Stimulated activated effector memory CD8-positive, alpha-beta T cell treated with anti-CD3 and anti-CD28 coated beads, Interleukin-12 subunit alpha, Interleukin-12 subunit beta, amount 100 ng/mL, for 72 hours (primary cell): Measurements from ENCODE around the gene HENMT1.

Experiments used
- ATAC-seq: fragments of 150-1000 bp; cut with Tn5 transposase; 2 replicates; pipeline ENCODE4 v1.10.0; 2021
- DNase-seq, 2 donors: peaks; one replicate each; pipeline ENCODE4 v3.0.0; 2021 to 2022; ENCODE audit warnings: low spot score in 2 of 2
- H3K27ac Mint-ChIP-seq: one replicate; pipeline ENCODE4 v1.8.0; 2022; ENCODE audit warnings: mild to moderate bottlenecking, mixed read lengths
- H3K36me3 Mint-ChIP-seq: one replicate; pipeline ENCODE4 v1.8.0; 2022; ENCODE audit warnings: mild to moderate bottlenecking, mixed read lengths
- H3K4me1 Mint-ChIP-seq: one replicate; pipeline ENCODE4 v1.8.0; 2022; ENCODE audit warnings: mixed read lengths
- H3K4me3 Mint-ChIP-seq: one replicate; pipeline ENCODE4 v1.8.0; 2022; ENCODE audit warnings: mild to moderate bottlenecking, mixed read lengths
- H3K9me3 Mint-ChIP-seq: one replicate; pipeline ENCODE4 v1.8.0; 2022; ENCODE audit warnings: mixed read lengths

HENMT1 gene

DNA sequence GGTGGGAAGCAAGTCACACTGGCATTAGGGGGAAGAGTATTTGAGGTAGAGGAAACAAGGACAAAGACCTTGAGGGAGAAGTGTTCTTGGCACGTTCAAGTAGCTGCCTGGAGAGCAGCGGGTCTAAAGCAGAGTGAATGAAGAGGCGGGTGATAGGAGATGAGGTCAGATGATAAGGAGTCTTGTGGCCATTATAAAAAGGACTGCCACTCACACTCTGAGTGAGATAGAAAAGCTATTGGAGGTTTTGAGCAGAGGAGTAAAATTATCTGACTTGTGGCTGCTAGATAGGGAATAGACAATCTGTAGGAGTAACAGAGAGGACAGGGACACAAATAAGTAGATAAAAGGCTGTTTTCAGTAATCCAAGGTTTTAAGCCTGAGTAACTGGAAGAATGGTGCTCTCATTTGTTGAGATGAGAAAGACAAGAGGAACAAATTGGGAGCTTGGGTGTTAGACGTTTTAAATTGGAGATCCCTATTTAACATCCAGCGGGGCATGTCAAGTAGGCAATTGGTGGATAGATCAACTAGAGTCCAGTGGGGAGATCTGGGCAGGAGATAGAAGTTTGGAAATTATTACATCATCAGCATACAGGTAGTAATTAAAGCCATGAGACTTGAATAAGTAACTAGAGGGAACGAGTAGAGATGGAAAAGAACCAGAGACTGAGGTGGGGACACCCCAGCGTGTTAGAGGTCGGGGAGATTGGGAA lies 43.7 kb downstream of the HENMT1 start:
- ATAC-seq (peak; percentile 67), DNase-seq (no peak)
- no peaks in the 10 kb centered on the region for H3K9me3 Mint-ChIP-seq
- H3K27ac Mint-ChIP-seq: no peak overlapping the region
- no peaks in the 10 kb centered on the region for H3K4me1 Mint-ChIP-seq
- H3K4me3 Mint-ChIP-seq: no peak overlapping the region
- no peaks in the 10 kb centered on the region for H3K36me3 Mint-ChIP-seq

DNA sequence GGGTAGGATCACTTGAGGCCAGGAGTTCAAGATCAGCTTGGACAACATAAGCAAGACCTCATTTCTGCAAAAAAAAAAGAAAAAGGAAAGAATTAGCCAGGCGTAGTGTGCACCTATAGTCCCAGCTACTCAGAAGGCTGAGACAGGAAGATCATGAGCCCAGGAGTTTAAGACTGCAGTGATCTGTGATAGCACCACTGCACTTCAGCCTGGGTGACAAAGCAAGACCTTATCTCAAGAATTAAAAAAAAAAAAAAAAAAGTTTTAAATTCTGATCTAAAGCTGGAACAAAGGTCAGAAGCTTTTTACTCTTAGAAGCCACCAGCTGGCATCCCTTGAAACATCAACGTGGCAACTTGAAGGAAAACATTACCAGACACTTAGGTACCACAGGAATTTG lies 45.3 kb downstream of the HENMT1 start:
- H3K4me1 Mint-ChIP-seq: no peaks in the 10 kb centered on the region
- DNase-seq (no peak), ATAC-seq (no peak)
- no peak overlapping the region for H3K27ac Mint-ChIP-seq
- H3K9me3 Mint-ChIP-seq: no peaks in the 10 kb centered on the region
- H3K4me3 Mint-ChIP-seq: no peak overlapping the region
- no peaks in the 10 kb centered on the region for H3K36me3 Mint-ChIP-seq

DNA sequence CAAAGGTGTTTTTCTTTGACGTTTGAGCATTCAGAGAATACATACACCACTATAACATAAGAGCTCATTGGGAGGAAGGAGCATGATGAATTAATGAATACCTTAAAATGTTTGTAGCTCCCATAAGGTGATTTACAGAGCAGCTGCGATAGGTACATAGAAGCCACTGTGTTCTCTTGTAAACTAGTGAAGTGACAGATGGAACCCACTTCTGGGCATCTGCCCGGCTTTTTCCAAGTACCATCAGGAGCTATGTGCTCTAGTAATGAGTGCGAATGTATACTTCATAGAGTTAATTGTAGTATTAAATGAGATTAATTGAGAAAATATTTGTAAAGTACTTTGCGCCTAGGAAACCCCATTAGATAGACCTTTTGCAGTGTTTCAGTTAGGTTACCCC lies 48.4 kb downstream of the HENMT1 start:
- H3K36me3 Mint-ChIP-seq: peaks cover 9% of the 10 kb centered on the region
- H3K4me1 Mint-ChIP-seq: peaks cover 14% of the 10 kb centered on the region
- DNase-seq (no peak), ATAC-seq (no peak)
- H3K4me3 Mint-ChIP-seq: no peak overlapping the region
- H3K9me3 Mint-ChIP-seq: no peaks in the 10 kb centered on the region
- H3K27ac Mint-ChIP-seq: no peak overlapping the region

DNA sequence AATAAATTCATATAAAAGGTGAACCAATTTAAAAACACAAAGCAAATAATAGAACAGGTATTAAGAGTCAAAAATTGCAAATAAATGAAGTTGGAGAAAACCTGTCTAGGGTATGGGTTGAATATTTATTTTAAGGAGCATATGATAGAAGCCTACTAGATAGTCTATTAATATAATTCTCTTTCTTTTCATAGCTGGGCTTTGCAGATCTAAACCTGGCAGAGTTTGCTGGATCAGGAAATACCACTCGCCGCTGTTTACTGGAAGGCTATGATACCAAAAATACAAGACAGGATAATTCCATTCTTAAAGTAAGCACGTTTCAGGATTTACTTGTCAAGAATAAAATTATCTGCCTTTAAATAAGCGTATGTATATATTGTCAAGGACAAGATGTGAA lies 48.9 kb downstream of the HENMT1 start:
- H3K4me3 Mint-ChIP-seq: no peak overlapping the region
- no peak for DNase-seq
- H3K27ac Mint-ChIP-seq: no peak overlapping the region
- H3K36me3 Mint-ChIP-seq: peaks cover 9% of the 10 kb centered on the region
- peaks cover 14% of the 10 kb centered on the region for H3K4me1 Mint-ChIP-seq
- ATAC-seq: no peak
- no peaks in the 10 kb centered on the region for H3K9me3 Mint-ChIP-seq

DNA sequence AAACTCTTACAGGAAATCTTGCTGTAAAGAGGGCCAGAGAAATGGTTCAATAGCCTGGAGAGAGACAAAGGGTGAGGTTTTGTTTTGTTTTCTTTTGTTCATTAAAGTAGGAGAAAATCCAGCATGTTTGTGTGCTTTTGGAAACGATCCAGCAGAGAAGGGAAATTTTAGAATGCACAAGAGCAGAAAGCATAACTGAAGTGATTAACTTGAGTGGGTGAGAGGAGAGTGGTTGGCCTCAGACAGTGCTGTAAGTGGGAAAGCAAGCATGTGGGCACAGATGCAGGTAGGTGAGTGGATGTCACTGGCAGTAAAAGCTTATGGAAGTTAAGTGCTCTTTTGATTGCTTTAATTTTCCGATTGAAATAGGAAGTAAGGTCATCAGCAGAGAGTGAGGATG lies 50.8 kb downstream of the HENMT1 start:
- ATAC-seq (no peak), DNase-seq (no peak)
- H3K36me3 Mint-ChIP-seq: peaks cover 9% of the 10 kb centered on the region
- H3K27ac Mint-ChIP-seq: no peak overlapping the region
- no peak overlapping the region for H3K4me3 Mint-ChIP-seq
- H3K4me1 Mint-ChIP-seq: peaks cover 14% of the 10 kb centered on the region
- H3K9me3 Mint-ChIP-seq: no peaks in the 10 kb centered on the region

DNA sequence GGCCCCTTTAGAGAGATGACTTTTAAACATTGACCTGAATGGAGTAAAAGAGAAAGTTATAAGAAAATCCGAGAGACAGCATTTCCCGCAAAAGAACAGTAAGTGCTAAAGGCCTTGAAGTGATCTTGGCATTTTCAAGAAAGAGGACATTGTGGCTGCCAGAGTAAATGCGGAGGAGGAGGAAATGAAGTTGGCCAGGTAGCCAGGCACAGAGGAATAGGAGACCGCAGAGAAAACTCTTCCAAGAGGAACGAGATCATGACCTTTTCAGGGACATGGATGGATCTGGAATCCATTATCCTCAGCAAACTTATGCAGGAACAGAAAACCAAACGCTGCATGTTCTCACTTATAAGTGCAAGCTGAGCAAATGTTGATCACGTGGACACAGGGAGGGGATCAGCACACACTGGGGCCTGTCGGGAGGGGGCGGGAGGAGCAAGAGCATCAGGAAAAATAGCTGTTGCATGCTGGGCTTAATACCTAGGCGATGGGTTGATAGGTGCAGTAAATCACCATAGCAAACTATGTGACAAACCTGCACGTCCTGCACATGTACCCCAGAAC lies 51.3 kb downstream of the HENMT1 start:
- Mint-ChIP-seq H3K36me3 (peaks cover 9% of the 10 kb centered on the region), H3K4me3 (no peak overlapping the region), H3K27ac (no peak overlapping the region), H3K9me3 (no peaks in the 10 kb centered on the region), H3K4me1 (peaks cover 14% of the 10 kb centered on the region)
- DNase-seq (no peak), ATAC-seq (no peak)

DNA sequence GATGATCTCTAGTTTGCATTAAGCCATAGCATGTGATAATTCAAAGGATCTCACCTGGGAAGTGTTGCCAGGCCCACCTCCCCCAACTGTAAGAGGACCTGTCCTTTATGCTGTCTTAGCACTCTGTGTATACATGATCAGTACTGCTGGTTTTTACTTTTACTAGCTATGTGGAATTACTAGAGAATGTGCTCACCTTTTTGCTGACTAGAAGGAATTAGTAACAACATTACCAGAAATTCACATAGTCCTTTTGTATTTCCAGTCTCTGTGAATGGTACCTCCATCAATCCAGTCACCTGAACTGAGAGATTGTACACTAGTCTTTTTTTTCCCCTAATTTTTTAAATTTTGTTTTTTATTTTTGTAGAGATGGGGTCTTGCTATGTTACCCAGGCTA lies 54.4 kb downstream of the HENMT1 start:
- Mint-ChIP-seq H3K4me1 (peaks cover 14% of the 10 kb centered on the region), H3K27ac (no peak overlapping the region), H3K9me3 (no peaks in the 10 kb centered on the region), H3K4me3 (no peak overlapping the region), H3K36me3 (peaks cover 9% of the 10 kb centered on the region)
- ATAC-seq (no peak), DNase-seq (no peak)

DNA sequence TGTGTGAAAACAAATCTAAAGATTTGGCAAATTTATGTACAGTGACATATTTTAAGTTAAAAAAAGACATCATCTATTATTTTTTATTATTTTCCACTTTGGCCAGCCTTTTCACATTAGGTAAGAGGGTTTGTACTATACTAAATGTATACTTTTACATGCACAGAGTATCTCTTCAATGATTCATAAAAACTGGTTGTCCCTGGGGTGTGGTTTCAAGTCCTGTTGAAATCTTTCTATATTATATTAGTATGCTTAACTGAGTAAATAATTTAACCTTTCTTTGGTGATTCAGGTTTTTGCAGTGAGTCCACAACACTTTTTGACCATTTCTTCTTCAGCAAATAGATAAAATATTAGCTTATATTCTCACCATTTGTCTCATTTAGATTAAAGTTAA lies 55.3 kb downstream of the HENMT1 start:
- DNase-seq (no peak), ATAC-seq (no peak)
- H3K27ac Mint-ChIP-seq: no peak overlapping the region
- H3K4me3 Mint-ChIP-seq: no peak overlapping the region
- H3K4me1 Mint-ChIP-seq: peaks cover 14% of the 10 kb centered on the region
- peaks cover 9% of the 10 kb centered on the region for H3K36me3 Mint-ChIP-seq
- H3K9me3 Mint-ChIP-seq: no peaks in the 10 kb centered on the region

DNA sequence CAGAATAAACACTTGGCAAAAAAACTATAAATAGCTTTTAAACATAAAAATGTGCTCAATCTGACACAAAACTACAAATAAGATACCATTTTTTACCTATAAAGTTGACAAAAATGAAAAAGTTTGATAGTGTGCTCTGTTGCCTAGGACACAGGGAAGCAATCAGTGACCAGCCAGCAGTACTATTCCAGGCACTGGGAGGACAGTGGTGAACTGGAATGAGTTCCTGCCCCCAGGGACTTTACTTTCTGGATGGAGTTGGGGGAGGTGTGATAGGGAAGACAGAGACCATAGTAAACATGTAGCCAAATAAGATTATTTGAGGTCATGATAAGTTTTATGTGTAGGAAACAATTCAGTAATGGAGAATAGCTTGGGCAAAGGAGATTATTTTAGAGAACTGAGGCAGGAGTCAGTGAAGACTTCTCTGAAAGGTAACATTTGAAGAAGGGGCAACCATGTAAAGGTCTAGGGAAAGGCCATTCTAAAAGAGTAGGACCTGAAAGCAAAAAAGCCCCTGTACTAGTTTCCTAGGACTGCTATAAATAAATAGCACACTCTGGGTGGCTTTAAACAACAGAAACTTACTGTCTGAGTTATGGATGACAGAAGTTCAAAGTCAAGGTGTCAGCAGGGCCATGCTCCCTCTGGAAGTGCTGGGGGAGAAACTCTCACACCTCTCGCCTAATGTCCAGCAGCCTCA lies 59.0 kb downstream of the HENMT1 start:
- Mint-ChIP-seq H3K27ac (peak overlapping the region; percentile 69), H3K4me1 (peaks cover 8% of the 10 kb centered on the region)
- no peak for ATAC-seq

DNA sequence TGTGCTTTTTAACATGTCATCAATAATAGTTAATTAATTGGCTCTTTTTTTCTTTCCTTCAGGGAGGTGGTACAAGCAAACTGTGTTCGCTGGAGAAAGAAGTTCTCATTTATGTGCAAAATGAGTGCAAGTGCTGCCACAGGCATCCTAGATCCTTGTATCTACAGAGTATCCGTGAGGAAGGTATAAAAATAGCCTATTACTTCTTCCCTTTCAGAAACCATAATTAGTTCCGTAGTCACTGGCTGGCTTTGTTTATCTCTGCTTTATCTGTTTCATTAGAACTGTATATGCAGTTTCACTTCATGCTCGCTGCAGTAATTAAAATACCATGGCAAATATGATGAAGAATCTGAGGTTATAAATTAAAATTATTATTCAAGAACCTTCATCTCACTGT lies 60.4 kb downstream of the HENMT1 start:
- no peaks in the 10 kb centered on the region for H3K36me3 Mint-ChIP-seq
- DNase-seq (no peak), ATAC-seq (no peak)
- no peak overlapping the region for H3K27ac Mint-ChIP-seq
- H3K4me3 Mint-ChIP-seq: no peak overlapping the region
- H3K9me3 Mint-ChIP-seq: no peaks in the 10 kb centered on the region
- H3K4me1 Mint-ChIP-seq: peaks cover 8% of the 10 kb centered on the region

More for the DNA sequence above, 59.0 kb downstream of the HENMT1 start:
- H3K36me3 Mint-ChIP-seq: no peaks in the 10 kb centered on the region
- H3K9me3 Mint-ChIP-seq: no peaks in the 10 kb centered on the region
- no peak overlapping the region for H3K4me3 Mint-ChIP-seq
- no peak for DNase-seq

DNA sequence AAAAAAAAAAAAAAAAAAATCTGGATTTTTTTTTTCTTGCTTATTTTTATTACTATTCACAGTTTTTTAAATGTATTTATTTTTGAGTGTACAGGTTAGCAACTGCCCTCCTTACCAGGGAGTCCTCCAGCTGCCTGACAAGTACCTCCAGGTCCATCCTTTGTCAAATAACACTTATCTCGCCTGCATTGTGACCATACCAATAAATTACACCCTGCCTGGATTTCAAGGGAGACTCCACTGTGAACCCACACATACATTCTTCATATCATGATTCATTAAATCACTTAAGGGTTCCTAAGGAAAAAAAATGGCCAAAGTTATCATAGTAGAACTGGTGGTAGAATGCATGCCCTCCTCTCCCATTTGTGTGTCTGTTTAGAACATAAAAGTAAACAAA lies 62.6 kb downstream of the HENMT1 start:
- DNase-seq: no peak
- Mint-ChIP-seq H3K4me3 (no peak overlapping the region), H3K27ac (no peak overlapping the region), H3K9me3 (no peaks in the 10 kb centered on the region), H3K4me1 (peaks cover 13% of the 10 kb centered on the region), H3K36me3 (no peaks in the 10 kb centered on the region)
- no peak for ATAC-seq
